ENCODE measurements around the gene OCIAD1. TPM values are rescaled to one million over a fixed set of nuclear protein-coding genes. Genes with fewer than 3 reads are reported as not detected.

Gene OCIAD1
- total and polyA plus RNA-seq, 3 experiments from 2014 or later = 114 to 151 (median 115) TPM

- H3K9me3 ChIP-seq (ENCODE audit: low read length) = no peaks in the 10 kb centered on the region
- H3K4me3 ChIP-seq (ENCODE audit: low read length) = no peak overlapping the region
- peak overlapping the region in 4 of 8 donors; percentile 3 to 48 (median 30) for H3K27ac Mint-ChIP-seq
- no peaks in the 10 kb centered on the region for H3K27me3 ChIP-seq (ENCODE audit: insufficient read depth, low read length, poor library complexity, severe bottlenecking)
- H3K4me1 Mint-ChIP-seq = peaks cover 21 to 55% (median 47%) of the 10 kb centered on the region in 3 donors
- H3K36me3 Mint-ChIP-seq = peaks cover 4 to 90% (median 33%) of the 10 kb centered on the region in 3 donors
- peaks cover 16% of the 10 kb centered on the region for H3K36me3 ChIP-seq (ENCODE audit: insufficient read depth, low read length)
- H3K4me3 Mint-ChIP-seq = no peak overlapping the region
- POLR2A ChIA-PET = no interaction called here
- DNase-seq = no peak
- no peak overlapping the region for H3K27ac ChIP-seq (ENCODE audit: low read depth, low read length)
- peaks cover 34% of the 10 kb centered on the region for H3K4me1 ChIP-seq (ENCODE audit: insufficient read depth, low read length)
- CTCF ChIA-PET = no interaction called here
- H3K27me3 Mint-ChIP-seq = peaks cover 0 to 2% of the 10 kb centered on the region in 2 donors
- no peaks in the 10 kb centered on the region for H3K9me3 Mint-ChIP-seq
These were observed 68.5 kb downstream of the OCIAD1 start for GRCh38 chr4:48899432-48899749.

DNA sequence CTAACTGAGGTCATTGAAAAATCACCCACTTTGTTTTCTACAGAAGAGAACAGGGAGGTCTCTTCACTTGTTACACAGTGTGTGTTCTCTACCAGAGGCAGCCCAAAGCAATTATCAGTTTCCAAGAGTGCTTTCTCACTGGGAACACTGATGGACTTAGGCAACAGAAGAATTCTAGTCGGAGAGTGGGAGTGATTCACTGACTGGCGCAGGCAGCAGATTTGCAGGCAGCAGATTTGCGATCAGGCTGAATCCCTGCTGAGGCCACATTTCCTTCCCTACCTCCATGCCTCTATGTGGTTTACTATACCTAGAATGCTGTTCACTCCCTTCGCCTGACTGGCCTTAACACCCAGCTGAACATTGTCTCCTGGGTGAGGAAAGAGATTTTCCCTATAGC, 69.1 kb downstream of the OCIAD1 start:
- ChIA-PET CTCF (no interaction called here), POLR2A (no interaction called here)
- H3K27ac Mint-ChIP-seq = peak overlapping the region in 1 of 8 donors; percentile 48
- peaks cover 4 to 90% (median 32%) of the 10 kb centered on the region in 3 donors for H3K36me3 Mint-ChIP-seq
- no peak for DNase-seq
- Histone ChIP-seq H3K27ac (ENCODE audit: low read depth, low read length) (no peak overlapping the region), H3K36me3 (ENCODE audit: insufficient read depth, low read length) (peaks cover 17% of the 10 kb centered on the region), H3K4me1 (ENCODE audit: insufficient read depth, low read length) (peaks cover 40% of the 10 kb centered on the region), H3K27me3 (ENCODE audit: insufficient read depth, low read length, poor library complexity, severe bottlenecking) (no peaks in the 10 kb centered on the region), H3K4me3 (ENCODE audit: low read length) (no peak overlapping the region), H3K9me3 (ENCODE audit: low read length) (no peaks in the 10 kb centered on the region)
- H3K4me3 Mint-ChIP-seq = no peak overlapping the region
- H3K9me3 Mint-ChIP-seq = no peaks in the 10 kb centered on the region
- peaks cover 0 to 2% of the 10 kb centered on the region in 2 donors for H3K27me3 Mint-ChIP-seq
- peaks cover 25 to 60% (median 52%) of the 10 kb centered on the region in 3 donors for H3K4me1 Mint-ChIP-seq

DNA sequence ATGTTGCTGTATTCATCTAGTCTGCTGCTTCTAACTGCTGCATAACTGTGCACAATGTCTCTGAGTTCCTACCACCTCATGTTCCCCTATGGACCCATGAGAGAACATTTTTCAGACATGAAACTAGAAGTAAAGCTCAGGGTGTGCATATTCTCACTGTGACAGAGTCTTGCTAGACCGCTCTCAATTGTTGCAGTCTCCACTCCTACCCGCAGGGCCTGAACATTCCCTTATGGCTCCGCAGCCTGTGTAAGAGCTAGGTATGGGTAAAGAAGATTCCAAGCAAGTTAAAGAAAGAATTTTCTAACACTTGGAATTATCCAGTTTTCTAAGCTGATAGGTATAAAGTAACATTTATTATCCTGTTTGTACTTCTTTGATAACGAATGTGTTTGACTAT, 70.3 kb downstream of the OCIAD1 start:
- POLR2A ChIA-PET = no interaction called here
- peaks cover 17% of the 10 kb centered on the region for H3K36me3 ChIP-seq (ENCODE audit: insufficient read depth, low read length)
- peaks cover 0 to 2% of the 10 kb centered on the region in 2 donors for H3K27me3 Mint-ChIP-seq

GRCh38 chr4:48902266-48902665, 71.4 kb downstream of the OCIAD1 start:
- ChIA-PET CTCF (interaction anchor here (1.6 kb wide), 1 partner anchor 56 kb away, joined by 5 read pairs; no protein-coding TSS in a partner anchor), POLR2A (no interaction called here)
- H3K27me3 ChIP-seq (ENCODE audit: insufficient read depth, low read length, poor library complexity, severe bottlenecking) = no peaks in the 10 kb centered on the region
- H3K4me1 ChIP-seq (ENCODE audit: insufficient read depth, low read length) = peaks cover 57% of the 10 kb centered on the region
- peaks cover 17% of the 10 kb centered on the region for H3K36me3 ChIP-seq (ENCODE audit: insufficient read depth, low read length)
- Mint-ChIP-seq H3K9me3 (no peaks in the 10 kb centered on the region), H3K4me3 (no peak overlapping the region), H3K4me1 (peaks cover 41 to 75% (median 72%) of the 10 kb centered on the region in 3 donors), H3K27me3 (peaks cover 0 to 2% of the 10 kb centered on the region in 2 donors), H3K36me3 (peaks cover 0 to 74% (median 20%) of the 10 kb centered on the region in 3 donors), H3K27ac (peak overlapping the region in 2 of 8 donors; percentile 27 to 59)
- H3K4me3 ChIP-seq (ENCODE audit: low read length) = no peak overlapping the region
- no peak for DNase-seq
- H3K9me3 ChIP-seq (ENCODE audit: low read length) = no peaks in the 10 kb centered on the region
- H3K27ac ChIP-seq (ENCODE audit: low read depth, low read length) = no peak overlapping the region

More for the DNA sequence above, 70.3 kb downstream of the OCIAD1 start:
- no peak overlapping the region for H3K27ac ChIP-seq (ENCODE audit: low read depth, low read length)
- no peak overlapping the region for H3K4me3 Mint-ChIP-seq
- no peaks in the 10 kb centered on the region for H3K27me3 ChIP-seq (ENCODE audit: insufficient read depth, low read length, poor library complexity, severe bottlenecking)
- H3K36me3 Mint-ChIP-seq = peaks cover 0 to 82% (median 27%) of the 10 kb centered on the region in 3 donors
- no peak overlapping the region for H3K4me3 ChIP-seq (ENCODE audit: low read length)
- no peak for DNase-seq
- no peaks in the 10 kb centered on the region for H3K9me3 ChIP-seq (ENCODE audit: low read length)
- no peaks in the 10 kb centered on the region for H3K9me3 Mint-ChIP-seq
- peaks cover 51% of the 10 kb centered on the region for H3K4me1 ChIP-seq (ENCODE audit: insufficient read depth, low read length)
- peak overlapping the region in 1 of 8 donors; percentile 32 for H3K27ac Mint-ChIP-seq
- CTCF ChIA-PET = interaction anchor here (1.3 to 1.6 kb wide), 2 partner anchors 57 to 121 kb away, joined by 4 to 5 read pairs; partner anchors contain the start of gene FRYL
- H3K4me1 Mint-ChIP-seq = peaks cover 35 to 70% (median 64%) of the 10 kb centered on the region in 3 donors

DNA sequence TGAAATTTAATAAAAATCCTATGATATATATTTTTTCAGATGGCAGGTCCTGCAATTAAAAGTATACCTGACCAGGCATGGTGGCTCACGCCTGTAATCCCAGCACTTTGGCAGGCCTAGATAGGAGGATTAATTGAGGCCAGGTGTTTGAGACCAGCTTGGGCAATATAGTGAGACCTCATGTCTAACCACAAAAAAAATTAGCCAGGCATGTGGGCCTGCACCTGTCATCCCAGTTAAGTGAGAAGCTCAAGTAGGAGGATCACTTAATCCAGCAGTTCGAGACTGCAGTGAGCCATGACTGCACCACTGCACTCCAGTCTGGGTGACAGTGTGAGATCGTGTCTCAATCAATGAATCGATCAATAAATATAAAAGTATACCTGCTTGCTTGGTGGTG, 73.2 kb downstream of the OCIAD1 start:
- Mint-ChIP-seq H3K27ac (peak overlapping the region in 3 of 8 donors; percentile 52 to 83 (median 83)), H3K4me3 (peak overlapping the region in 3 of 7 donors; percentile 90 to 93 (median 91)), H3K27me3 (peaks cover 0 to 2% of the 10 kb centered on the region in 2 donors), H3K9me3 (no peaks in the 10 kb centered on the region), H3K36me3 (peaks cover 0 to 55% (median 11%) of the 10 kb centered on the region in 3 donors), H3K4me1 (peaks cover 40 to 71% (median 61%) of the 10 kb centered on the region in 3 donors)
- POLR2A ChIA-PET = no interaction called here
- Histone ChIP-seq H3K27me3 (ENCODE audit: insufficient read depth, low read length, poor library complexity, severe bottlenecking) (no peaks in the 10 kb centered on the region), H3K9me3 (ENCODE audit: low read length) (no peaks in the 10 kb centered on the region), H3K27ac (ENCODE audit: low read depth, low read length) (no peak overlapping the region), H3K4me3 (ENCODE audit: low read length) (no peak overlapping the region), H3K36me3 (ENCODE audit: insufficient read depth, low read length) (peaks cover 14% of the 10 kb centered on the region), H3K4me1 (ENCODE audit: insufficient read depth, low read length) (peaks cover 57% of the 10 kb centered on the region)
- CTCF ChIA-PET = interaction anchor here (0.9 to 1.6 kb wide), 2 partner anchors 54 to 326 kb away, joined by 3 read pairs; no protein-coding TSS in a partner anchor
- no peak for DNase-seq

- Histone ChIP-seq H3K4me3 (ENCODE audit: low read length) (peak overlapping the region; percentile 75), H3K36me3 (ENCODE audit: insufficient read depth, low read length) (peaks cover 14% of the 10 kb centered on the region), H3K4me1 (ENCODE audit: insufficient read depth, low read length) (peaks cover 55% of the 10 kb centered on the region), H3K27ac (ENCODE audit: low read depth, low read length) (no peak overlapping the region), H3K27me3 (ENCODE audit: insufficient read depth, low read length, poor library complexity, severe bottlenecking) (no peaks in the 10 kb centered on the region), H3K9me3 (ENCODE audit: low read length) (no peaks in the 10 kb centered on the region)
- ChIA-PET CTCF (no interaction called here), POLR2A (no interaction called here)
- no peaks in the 10 kb centered on the region for H3K9me3 Mint-ChIP-seq
- peaks cover 36 to 65% (median 55%) of the 10 kb centered on the region in 3 donors for H3K4me1 Mint-ChIP-seq
- H3K36me3 Mint-ChIP-seq = peaks cover 0 to 50% (median 11%) of the 10 kb centered on the region in 3 donors
- peaks cover 0 to 2% of the 10 kb centered on the region in 2 donors for H3K27me3 Mint-ChIP-seq
- no peak for DNase-seq
- peak overlapping the region; percentile 33 to 90 (median 68) for H3K27ac Mint-ChIP-seq
- peak overlapping the region; percentile 85 to 94 (median 91) for H3K4me3 Mint-ChIP-seq
These were observed 73.8 kb downstream of the OCIAD1 start for GRCh38 chr4:48904541-48905142.

DNA sequence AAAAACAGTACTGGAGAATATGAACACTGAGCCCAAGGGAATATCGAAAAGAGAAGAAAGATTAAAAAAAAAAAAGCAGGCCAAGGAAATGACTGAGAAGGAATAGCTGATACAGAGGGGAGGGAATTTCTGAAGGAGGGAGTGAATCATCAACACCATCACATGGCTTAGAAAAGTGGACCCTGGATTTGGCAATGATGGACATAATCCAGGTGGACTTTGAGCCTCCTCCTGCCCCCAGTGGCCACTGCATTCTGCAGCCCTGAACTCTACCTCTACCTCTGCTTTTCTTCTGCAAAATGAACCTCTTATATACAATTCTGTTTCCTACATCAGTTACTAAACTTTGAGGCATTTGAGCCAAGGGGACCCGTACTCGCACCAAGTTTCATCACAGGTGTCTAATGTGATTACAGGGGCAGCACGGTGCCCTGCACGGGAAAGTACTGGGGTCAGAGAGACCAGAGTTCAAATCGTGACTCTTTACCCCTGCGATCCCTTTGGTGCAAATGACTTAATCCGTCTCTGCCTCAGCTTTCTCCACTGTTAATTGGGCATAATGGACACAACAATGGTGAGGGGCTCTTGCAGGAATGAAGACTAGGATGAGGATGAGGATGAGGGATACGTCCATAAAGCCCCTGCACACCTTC, 74.6 kb downstream of the OCIAD1 start:
- Histone ChIP-seq H3K9me3 (ENCODE audit: low read length) (no peaks in the 10 kb centered on the region), H3K4me3 (ENCODE audit: low read length) (peak overlapping the region; percentile 75), H3K27me3 (ENCODE audit: insufficient read depth, low read length, poor library complexity, severe bottlenecking) (no peaks in the 10 kb centered on the region), H3K27ac (ENCODE audit: low read depth, low read length) (no peak overlapping the region), H3K36me3 (ENCODE audit: insufficient read depth, low read length) (peaks cover 14% of the 10 kb centered on the region), H3K4me1 (ENCODE audit: insufficient read depth, low read length) (peaks cover 49% of the 10 kb centered on the region)
- no peaks in the 10 kb centered on the region for H3K27me3 Mint-ChIP-seq
- ChIA-PET POLR2A (interaction anchor here (0.6 kb wide), 1 partner anchor 8 kb away, joined by 3 read pairs; no protein-coding TSS in a partner anchor), CTCF (interaction anchor here (1.1 to 2.0 kb wide), 8 partner anchors 8 to 327 kb away, joined by 3 to 20 read pairs (median 4); no protein-coding TSS in a partner anchor)
- peak overlapping the region; percentile 85 to 94 (median 91) for H3K4me3 Mint-ChIP-seq
- H3K27ac Mint-ChIP-seq = peak overlapping the region; percentile 52 to 98 (median 86)
- peaks cover 0 to 42% (median 11%) of the 10 kb centered on the region in 3 donors for H3K36me3 Mint-ChIP-seq
- DNase-seq = no peak
- H3K9me3 Mint-ChIP-seq = no peaks in the 10 kb centered on the region
- H3K4me1 Mint-ChIP-seq = peaks cover 34 to 57% (median 48%) of the 10 kb centered on the region in 3 donors

All from CD8-positive, alpha-beta memory T cell (primary cell).